ENCODE measurements around the gene FLNB. TPM values are rescaled to one million over a fixed set of nuclear protein-coding genes. Genes with fewer than 3 reads are reported as not detected.

Gene FLNB
- total and polyA plus RNA-seq, 2 experiments from 2014 or later: 60.6 to 186 TPM

DNA sequence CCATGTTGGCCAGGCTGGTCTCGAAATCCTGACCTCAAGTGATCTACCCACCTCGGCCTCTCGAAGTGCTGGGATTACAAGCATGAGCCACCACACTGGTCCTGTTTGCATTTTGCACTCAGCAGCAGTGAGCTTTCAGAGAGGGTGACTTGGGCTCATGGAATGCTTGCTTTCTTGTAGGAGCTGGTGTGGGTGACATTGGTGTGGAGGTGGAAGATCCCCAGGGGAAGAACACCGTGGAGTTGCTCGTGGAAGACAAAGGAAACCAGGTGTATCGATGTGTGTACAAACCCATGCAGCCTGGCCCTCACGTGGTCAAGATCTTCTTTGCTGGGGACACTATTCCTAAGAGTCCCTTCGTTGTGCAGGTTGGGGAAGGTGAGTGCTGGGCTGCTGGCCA, 90.3 kb downstream of the FLNB start:
- in situ Hi-C loops (cut with MboI): no loop called here
- Histone ChIP-seq H3K27ac (no peak overlapping the region), H3K27me3 (replicated peaks; ENCODE audit: insufficient read depth) (no peaks in the 10 kb centered on the region), H3K36me3 (ENCODE audit: low read depth) (peaks cover 87% of the 10 kb centered on the region), H3F3A (ENCODE audit: insufficient read depth) (peaks cover 4% of the 10 kb centered on the region; the same call in 1 of the 2 replicates), H3K4me3 (no peak overlapping the region), H4K20me1 (ENCODE audit: insufficient read depth) (no peaks in the 10 kb centered on the region), H3K9me2 (ENCODE audit: insufficient read depth) (no peaks in the 10 kb centered on the region), H3K4me2 (ENCODE audit: unreplicated experiment) (no peak overlapping the region), H2AFZ (no peak overlapping the region), H3K79me2 (ENCODE audit: insufficient read depth) (peaks cover 56% of the 10 kb centered on the region), H3K4me1 (ENCODE audit: insufficient read depth) (no peaks in the 10 kb centered on the region), H3K9ac (no peak overlapping the region), H3K9me3 (ENCODE audit: low read depth) (no peaks in the 10 kb centered on the region)
- 92 to 98% methylated on average over 8 of the region's 8 CpGs for WGBS, 2 experiments (ENCODE audit: low coverage in 1 of 2, low lambda C conversion rate in 2 of 2, missing lambda C conversion rate in 2 of 2)
- no peak for DNase-seq
- TF ChIP-seq EZH2phosphoT487 (IDR thresholded peaks at IDR 0.05; ENCODE audit: insufficient read depth, low read depth) (no peak), EZH2 (IDR thresholded peaks at IDR 0.05; ENCODE audit: insufficient read depth, poor library complexity, severe bottlenecking) (no peak)

DNA sequence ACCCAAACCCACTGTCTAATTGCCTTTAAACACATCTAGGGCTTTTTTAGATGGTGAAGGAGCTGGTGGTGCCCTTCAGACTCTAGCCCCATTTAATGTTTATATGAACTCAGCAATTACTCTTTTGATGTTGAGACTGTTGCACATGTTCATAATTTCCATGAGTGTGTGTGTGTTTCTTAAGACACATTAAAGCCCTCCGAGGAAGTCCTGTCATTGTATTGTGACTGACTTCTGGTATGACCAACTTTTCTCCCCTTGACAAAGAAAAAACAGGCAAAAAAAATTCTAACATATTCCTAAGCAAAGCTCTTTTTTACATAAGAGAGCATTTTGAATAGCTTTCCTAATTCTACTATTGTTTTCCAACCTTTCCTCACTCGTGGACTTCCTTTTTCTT, 91.6 kb downstream of the FLNB start:
- no peaks in the 10 kb centered on the region for H3K9me2 ChIP-seq (ENCODE audit: insufficient read depth)
- no peaks in the 10 kb centered on the region for H3K27me3 ChIP-seq (replicated peaks; ENCODE audit: insufficient read depth)
- no peak for DNase-seq
- H4K20me1 ChIP-seq (ENCODE audit: insufficient read depth): no peaks in the 10 kb centered on the region
- no peaks in the 10 kb centered on the region for H3K4me1 ChIP-seq (ENCODE audit: insufficient read depth)
- H3K36me3 ChIP-seq (ENCODE audit: low read depth): peaks cover 95% of the 10 kb centered on the region
- H3K9ac ChIP-seq: no peak overlapping the region
- H3K79me2 ChIP-seq (ENCODE audit: insufficient read depth): peaks cover 50% of the 10 kb centered on the region
- TF ChIP-seq EZH2phosphoT487 (IDR thresholded peaks at IDR 0.05; ENCODE audit: insufficient read depth, low read depth) (no peak), EZH2 (IDR thresholded peaks at IDR 0.05; ENCODE audit: insufficient read depth, poor library complexity, severe bottlenecking) (no peak)
- in situ Hi-C loops (cut with MboI): no loop called here
- H2AFZ ChIP-seq: no peak overlapping the region
- no peak overlapping the region for H3K4me2 ChIP-seq (ENCODE audit: unreplicated experiment)
- no peak overlapping the region for H3K4me3 ChIP-seq
- WGBS, 2 experiments (ENCODE audit: low coverage in 1 of 2, low lambda C conversion rate in 2 of 2, missing lambda C conversion rate in 2 of 2): 82 to 84% methylated on average over 2 of the region's 2 CpGs
- H3K9me3 ChIP-seq (ENCODE audit: low read depth): no peaks in the 10 kb centered on the region
- peaks cover 4% of the 10 kb centered on the region; the same call in 1 of the 2 replicates for H3F3A ChIP-seq (ENCODE audit: insufficient read depth)
- H3K27ac ChIP-seq: no peak overlapping the region

DNA sequence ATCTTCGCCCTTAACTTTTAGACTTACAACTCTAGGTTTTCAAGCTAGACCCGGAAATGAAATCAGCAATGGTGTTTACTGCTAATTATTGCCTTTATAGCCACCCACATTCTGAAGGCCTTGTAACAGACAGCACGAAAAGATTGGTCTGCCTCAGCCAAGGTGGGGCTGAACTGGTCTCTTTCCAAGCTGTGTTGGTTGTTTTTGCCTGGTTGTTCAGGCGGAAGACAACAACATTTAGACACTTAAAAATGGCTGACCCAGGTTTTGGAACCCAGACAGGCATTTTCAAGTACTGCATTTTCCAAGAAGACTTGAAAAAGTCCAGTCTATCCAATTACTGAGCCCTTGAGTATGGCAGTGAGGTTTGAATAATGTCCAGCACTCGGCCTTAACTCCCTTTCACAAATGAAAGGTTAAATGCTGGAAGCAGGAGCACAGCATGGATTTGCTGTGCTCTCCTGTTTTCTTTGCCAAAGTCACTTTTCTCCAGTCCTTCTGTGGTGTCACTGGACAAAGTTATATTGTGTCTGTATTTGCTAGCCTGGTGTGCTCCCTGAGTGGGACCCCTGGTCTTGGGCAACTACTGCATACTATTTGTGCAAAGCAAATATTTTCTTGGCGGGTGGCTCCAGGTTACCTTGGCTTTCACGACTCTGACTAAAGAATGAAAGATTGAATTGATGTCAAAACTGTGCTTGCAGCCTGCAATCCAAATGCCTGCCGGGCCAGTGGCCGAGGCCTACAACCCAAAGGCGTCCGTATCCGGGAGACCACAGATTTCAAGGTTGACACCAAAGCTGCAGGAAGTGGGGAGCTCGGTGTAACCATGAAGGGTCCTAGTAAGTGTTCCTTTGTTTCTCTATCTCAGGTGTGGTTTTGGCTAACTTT, 93.5 kb downstream of the FLNB start:
- Histone ChIP-seq H3K4me3 (no peak overlapping the region), H3K9ac (no peak overlapping the region), H3K27me3 (replicated peaks; ENCODE audit: insufficient read depth) (no peaks in the 10 kb centered on the region), H3K36me3 (ENCODE audit: low read depth) (peaks cover 98% of the 10 kb centered on the region), H4K20me1 (ENCODE audit: insufficient read depth) (no peaks in the 10 kb centered on the region), H3K4me1 (ENCODE audit: insufficient read depth) (no peaks in the 10 kb centered on the region), H3K9me2 (ENCODE audit: insufficient read depth) (no peaks in the 10 kb centered on the region), H3F3A (ENCODE audit: insufficient read depth) (peaks cover 4% of the 10 kb centered on the region), H3K9me3 (ENCODE audit: low read depth) (no peaks in the 10 kb centered on the region), H3K79me2 (ENCODE audit: insufficient read depth) (peaks cover 41% of the 10 kb centered on the region), H2AFZ (no peak overlapping the region), H3K4me2 (ENCODE audit: unreplicated experiment) (no peak overlapping the region), H3K27ac (no peak overlapping the region)
- WGBS, 2 experiments (ENCODE audit: low coverage in 1 of 2, low lambda C conversion rate in 2 of 2, missing lambda C conversion rate in 2 of 2): 83 to 87% methylated on average over 13 of the region's 13 CpGs
- no peak for DNase-seq
- TF ChIP-seq EZH2phosphoT487 (IDR thresholded peaks at IDR 0.05; ENCODE audit: insufficient read depth, low read depth): no peak
- no peak for TF ChIP-seq EZH2 (IDR thresholded peaks at IDR 0.05; ENCODE audit: insufficient read depth, poor library complexity, severe bottlenecking)
- in situ Hi-C loops (cut with MboI): no loop called here

DNA sequence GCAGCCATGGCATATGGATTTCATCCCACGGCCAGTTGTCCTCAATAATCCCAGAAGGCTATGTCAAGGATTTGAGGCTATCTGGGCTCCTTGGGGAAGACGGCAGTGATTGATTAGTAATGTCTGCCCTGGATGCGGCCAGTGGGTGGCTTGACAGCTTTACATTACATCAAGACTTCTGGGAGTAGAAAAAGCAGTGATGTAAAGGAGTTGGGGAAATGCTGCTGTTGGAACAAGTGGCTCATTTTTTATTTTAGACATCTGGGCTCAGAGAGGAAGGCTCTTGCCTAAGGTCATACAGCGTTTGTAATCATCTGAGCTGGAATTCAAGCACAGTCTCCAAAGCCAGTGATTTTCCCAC, 94.1 kb downstream of the FLNB start:
- H3K4me1 ChIP-seq (ENCODE audit: insufficient read depth): no peaks in the 10 kb centered on the region
- no peaks in the 10 kb centered on the region for H3K9me3 ChIP-seq (ENCODE audit: low read depth)
- H3K79me2 ChIP-seq (ENCODE audit: insufficient read depth): peaks cover 35% of the 10 kb centered on the region
- in situ Hi-C loops (cut with MboI): no loop called here
- H3K9me2 ChIP-seq (ENCODE audit: insufficient read depth): no peaks in the 10 kb centered on the region
- no peaks in the 10 kb centered on the region for H4K20me1 ChIP-seq (ENCODE audit: insufficient read depth)
- H3K27ac ChIP-seq: no peak overlapping the region
- peaks cover 4% of the 10 kb centered on the region for H3F3A ChIP-seq (ENCODE audit: insufficient read depth)
- H3K4me2 ChIP-seq (ENCODE audit: unreplicated experiment): no peak overlapping the region
- no peak for TF ChIP-seq EZH2 (IDR thresholded peaks at IDR 0.05; ENCODE audit: insufficient read depth, poor library complexity, severe bottlenecking)
- TF ChIP-seq EZH2phosphoT487 (IDR thresholded peaks at IDR 0.05; ENCODE audit: insufficient read depth, low read depth): no peak
- no peak overlapping the region for H3K9ac ChIP-seq
- H3K36me3 ChIP-seq (ENCODE audit: low read depth): peaks cover 97% of the 10 kb centered on the region
- H3K27me3 ChIP-seq (replicated peaks; ENCODE audit: insufficient read depth): no peaks in the 10 kb centered on the region
- H2AFZ ChIP-seq: no peak overlapping the region
- DNase-seq: no peak
- H3K4me3 ChIP-seq: no peak overlapping the region
- WGBS, 2 experiments (ENCODE audit: low coverage in 1 of 2, low lambda C conversion rate in 2 of 2, missing lambda C conversion rate in 2 of 2): 84 to 85% methylated on average over 4 of the region's 4 CpGs

Data from GM23248 (cell line).